Vagina (tissue), 2 donors: ENCODE measurements around the gene BRICD5. TPM values are rescaled to one million over a fixed set of nuclear protein-coding genes. Genes with fewer than 3 reads are reported as not detected.

ENCODE experiments used
- DNase-seq, 2 donors: peaks; one replicate each; pipeline ENCODE4 v3.0.0-alpha.2; 2017; ENCODE audit errors: extremely low spot score in 2 of 2
- H3K27ac ChIP-seq: fragments of 200-600 bp; sonication (generic); one replicate; pipeline ENCODE4 v1.5.1; 2019
- H3K27me3 ChIP-seq: fragments of 200-600 bp; sonication (generic); one replicate; pipeline ENCODE4 v1.5.1; 2019
- H3K36me3 ChIP-seq, 2 donors: fragments of 200-600 bp; sonication (generic); one replicate each; pipeline ENCODE4 v1.5.1; 2017 to 2019
- H3K4me1 ChIP-seq: fragments of 200-600 bp; sonication (generic); one replicate; pipeline ENCODE4 v1.5.1; 2019
- H3K4me3 ChIP-seq, 2 donors: fragments of 200-600 bp; sonication (generic); 1 replicate in 1 of 2; 2 replicates in 1 of 2; pipeline ENCODE4 v1.5.1; 2016 to 2019
- H3K9me3 ChIP-seq: fragments of 200-600 bp; sonication (generic); one replicate; pipeline ENCODE4 v1.5.1; 2019
- CTCF ChIP-seq, 3 experiments: fragments of 450-650 bp in 2 of 3; fragments of 200-600 bp in 1 of 3; sonication (generic) in 1 of 3; IDR thresholded peaks; one replicate each; pipeline ENCODE4 v1.5.1; 2017 to 2019; ENCODE audit warnings: antibody characterized with exemption in 3 of 3, mild to moderate bottlenecking in 2 of 3, moderate library complexity in 2 of 3
- POLR2A ChIP-seq, 2 donors: fragments of 450-650 bp; IDR thresholded peaks; one replicate each; pipeline ENCODE4 v1.6.1; 2017; ENCODE audit warnings: antibody characterized with exemption in 2 of 2, mild to moderate bottlenecking in 2 of 2, moderate library complexity in 2 of 2
- POLR2AphosphoS5 ChIP-seq, 2 donors: sonication (generic); formaldehyde crosslinking; IDR thresholded peaks; one replicate each; pipeline ENCODE4 v1.9.0; 2017; ENCODE audit warnings: antibody characterized with exemption in 2 of 2, mild to moderate bottlenecking in 2 of 2, low read depth in 1 of 2; ENCODE audit not compliant: insufficient read depth in 1 of 2
- intact Hi-C: fragments of 100-400 bp; cut with DNase I; formaldehyde crosslinking; loops from one replicate; pipeline ENCODE4 v1.15.1; 2023
- total RNA-seq: library from RNA; depleted of rRNA; stranded (reverse); fragments of >200 nt; gene quantifications from one replicate; pipeline ENCODE4 v1.2.3, GENCODE V29; 2016

Gene BRICD5
- total RNA-seq, 1 donor from 2014 or later = 9.6 TPM

DNA sequence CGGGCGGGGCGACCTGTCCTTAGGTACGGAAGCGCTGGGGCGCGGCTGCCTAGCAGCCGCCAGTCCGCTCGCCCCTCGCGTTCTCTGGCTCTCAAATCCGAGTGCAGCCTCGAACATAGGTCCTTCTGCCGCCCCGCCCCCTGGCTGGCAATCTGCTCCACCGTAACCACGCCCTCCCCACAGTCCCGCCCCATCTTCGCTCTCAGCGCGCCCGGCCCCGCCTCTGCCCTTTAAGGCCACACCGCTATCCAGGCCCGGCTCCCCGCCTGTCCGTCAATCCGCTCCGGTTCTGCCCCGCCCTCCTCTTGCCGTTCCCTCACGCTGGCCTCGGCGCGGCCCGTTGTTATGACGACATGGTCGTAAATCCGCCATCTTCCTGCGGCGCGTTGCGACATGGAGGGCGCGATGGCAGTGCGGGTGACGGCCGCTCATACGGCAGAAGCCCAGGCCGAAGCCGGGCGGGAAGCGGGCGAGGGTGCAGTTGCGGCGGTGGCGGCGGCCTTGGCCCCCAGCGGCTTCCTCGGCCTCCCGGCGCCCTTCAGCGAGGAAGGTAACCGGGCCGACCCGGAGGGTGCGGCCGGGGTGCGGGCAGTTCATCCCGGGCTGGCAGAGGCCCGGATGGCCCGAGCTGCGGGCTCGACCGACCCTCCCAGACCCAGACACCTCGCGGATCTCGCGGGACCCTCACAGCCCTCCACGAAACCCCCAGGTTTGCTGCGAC lies 12.7 kb upstream of the BRICD5 start, which contains the start of gene E4F1:
Gene E4F1, plus strand, starts transcription at position 371 of the 721 bp plus-strand sequence. Its CDS starts 23 bp downstream, at position 394.
- intact Hi-C loops = no loop called here

GRCh38 chr16:2216330-2216729 lies 5.7 kb upstream of the BRICD5 start:
- Histone ChIP-seq H3K9me3 (no peaks in the 10 kb centered on the region), H3K4me1 (peaks cover 31% of the 10 kb centered on the region), H3K27ac (no peak overlapping the region), H3K4me3 (no peak overlapping the region), H3K27me3 (no peaks in the 10 kb centered on the region), H3K36me3 (no peaks in the 10 kb centered on the region)
- intact Hi-C loops = no loop called here
- no peak for DNase-seq
- TF ChIP-seq CTCF (IDR thresholded peaks at IDR 0.05) = no peak
- TF ChIP-seq POLR2A (IDR thresholded peaks at IDR 0.05) = no peak
- no peak for TF ChIP-seq POLR2AphosphoS5 (IDR thresholded peaks at IDR 0.05; ENCODE audit: insufficient read depth in 1 of 2, low read depth in 1 of 2)

More for the DNA sequence above, 12.7 kb upstream of the BRICD5 start, which contains the start of gene E4F1:
- peak within 1 kb of the TSS; percentile 89 for H3K27ac ChIP-seq
- H3K9me3 ChIP-seq = no peaks in the 10 kb centered on the region
- no peak for TF ChIP-seq CTCF (IDR thresholded peaks at IDR 0.05)
- peak; percentile 88 to 91 for TF ChIP-seq POLR2AphosphoS5 (IDR thresholded peaks at IDR 0.05; ENCODE audit: insufficient read depth in 1 of 2, low read depth in 1 of 2)
- peak in 1 of 2 donors; percentile 72 for TF ChIP-seq POLR2A (IDR thresholded peaks at IDR 0.05)
- peak; percentile 98 for DNase-seq
- H3K27me3 ChIP-seq = no peaks in the 10 kb centered on the region
- H3K4me1 ChIP-seq = peaks cover 31% of the 10 kb centered on the region
- no peaks in the 10 kb centered on the region for H3K36me3 ChIP-seq
- H3K4me3 ChIP-seq = peak within 1 kb of the TSS; percentile 82 to 99

- peak within 1 kb of the TSS; percentile 84 for H3K27ac ChIP-seq
- intact Hi-C loops = no loop called here
- no peak for DNase-seq
- H3K27me3 ChIP-seq = no peaks in the 10 kb centered on the region
- peaks cover 31% of the 10 kb centered on the region for H3K4me1 ChIP-seq
- H3K4me3 ChIP-seq = peak within 1 kb of the TSS; percentile 61 to 76
- H3K36me3 ChIP-seq = peaks cover 0 to 4% of the 10 kb centered on the region in 2 donors
- no peaks in the 10 kb centered on the region for H3K9me3 ChIP-seq
- no peak for TF ChIP-seq POLR2A (IDR thresholded peaks at IDR 0.05)
- TF ChIP-seq CTCF (IDR thresholded peaks at IDR 0.05) = no peak
- no peak for TF ChIP-seq POLR2AphosphoS5 (IDR thresholded peaks at IDR 0.05; ENCODE audit: insufficient read depth in 1 of 2, low read depth in 1 of 2)
These were observed 4.0 kb upstream of the BRICD5 start, which contains the start of gene PGP for GRCh38 chr16:2214719-2214968. Gene PGP, minus strand, starts transcription at chr16:2214840. Its CDS starts 63 bp downstream, at chr16:2214777.

- no peak for DNase-seq
- H3K27ac ChIP-seq = peak overlapping the region; percentile 21
- peak overlapping the region; percentile 61 for H3K4me3 ChIP-seq
- H3K27me3 ChIP-seq = no peaks in the 10 kb centered on the region
- peaks cover 0 to 10% of the 10 kb centered on the region in 2 donors for H3K36me3 ChIP-seq
- intact Hi-C loops = no loop called here
- no peaks in the 10 kb centered on the region for H3K9me3 ChIP-seq
- no peak for TF ChIP-seq CTCF (IDR thresholded peaks at IDR 0.05)
- TF ChIP-seq POLR2AphosphoS5 (IDR thresholded peaks at IDR 0.05; ENCODE audit: insufficient read depth in 1 of 2, low read depth in 1 of 2) = no peak
- peaks cover 31% of the 10 kb centered on the region for H3K4me1 ChIP-seq
These were observed 3.4 kb upstream of the BRICD5 start for GRCh38 chr16:2213817-2214718.
